Measurements from ENCODE around the gene SNX17.
A peak's percentile ranks its signal among the peaks of the same experiment; 100 is the strongest.
"Not testable (repeated sequence)": the region's sequence is repeated elsewhere in the genome, so short reads cannot be mapped to it uniquely, and the experiment has no call there.

SNX17 gene, protein sequence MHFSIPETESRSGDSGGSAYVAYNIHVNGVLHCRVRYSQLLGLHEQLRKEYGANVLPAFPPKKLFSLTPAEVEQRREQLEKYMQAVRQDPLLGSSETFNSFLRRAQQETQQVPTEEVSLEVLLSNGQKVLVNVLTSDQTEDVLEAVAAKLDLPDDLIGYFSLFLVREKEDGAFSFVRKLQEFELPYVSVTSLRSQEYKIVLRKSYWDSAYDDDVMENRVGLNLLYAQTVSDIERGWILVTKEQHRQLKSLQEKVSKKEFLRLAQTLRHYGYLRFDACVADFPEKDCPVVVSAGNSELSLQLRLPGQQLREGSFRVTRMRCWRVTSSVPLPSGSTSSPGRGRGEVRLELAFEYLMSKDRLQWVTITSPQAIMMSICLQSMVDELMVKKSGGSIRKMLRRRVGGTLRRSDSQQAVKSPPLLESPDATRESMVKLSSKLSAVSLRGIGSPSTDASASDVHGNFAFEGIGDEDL

DNA sequence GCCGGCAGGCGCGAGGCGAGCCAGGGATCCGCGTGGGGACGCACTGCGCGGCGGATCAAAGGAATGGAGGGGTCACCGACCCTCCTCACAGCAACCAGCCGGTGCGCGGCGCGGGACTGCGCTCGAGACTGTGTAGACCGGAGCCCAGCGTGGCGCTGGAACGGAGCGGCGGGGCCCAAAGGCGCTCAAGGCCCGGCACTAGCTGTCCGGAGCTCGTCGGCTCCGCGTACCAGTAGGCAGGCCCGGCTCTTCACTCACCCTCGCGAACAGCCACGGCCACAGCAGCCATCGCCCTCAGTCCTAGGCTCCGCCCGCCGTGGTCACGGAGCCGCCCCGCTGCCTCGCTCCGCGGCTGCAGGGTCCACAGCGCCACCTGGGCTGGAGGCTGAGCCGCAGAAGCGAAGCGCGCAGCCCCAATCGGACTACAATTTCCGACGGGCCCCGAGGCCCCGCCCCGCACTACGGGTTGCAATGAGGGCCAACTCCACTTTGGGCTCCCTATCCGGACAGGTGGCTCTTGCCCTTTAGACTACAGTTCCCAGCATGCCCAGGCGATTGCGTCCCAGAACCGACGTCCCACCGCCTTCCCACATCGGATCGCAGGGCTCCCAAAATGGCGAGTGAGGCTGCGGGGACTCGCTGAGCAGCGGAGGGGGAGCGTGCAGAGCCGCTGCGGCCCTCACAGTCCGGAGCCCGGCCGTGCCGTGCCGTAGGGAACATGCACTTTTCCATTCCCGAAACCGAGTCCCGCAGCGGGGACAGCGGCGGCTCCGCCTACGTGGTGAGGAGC, at the start of gene SNX17, which contains the start of gene EIF2B4:
Gene SNX17 (plus strand): TSS at position 591 of the 790 bp plus-strand sequence. CDS start 128 bp downstream, at position 719.
Gene EIF2B4 (minus strand): TSS at position 313 of the 790 bp plus-strand sequence. CDS start 24 bp downstream, at position 289.
- peak; percentile 100 for DNase-seq

- DNase-seq, result no peak
Measured at GRCh38 chr2:27320958-27321543, 49.4 kb upstream of the SNX17 start.

GRCh38 chr2:27322301-27322765, 48.1 kb upstream of the SNX17 start:
- peak; percentile 14 for DNase-seq

DNA sequence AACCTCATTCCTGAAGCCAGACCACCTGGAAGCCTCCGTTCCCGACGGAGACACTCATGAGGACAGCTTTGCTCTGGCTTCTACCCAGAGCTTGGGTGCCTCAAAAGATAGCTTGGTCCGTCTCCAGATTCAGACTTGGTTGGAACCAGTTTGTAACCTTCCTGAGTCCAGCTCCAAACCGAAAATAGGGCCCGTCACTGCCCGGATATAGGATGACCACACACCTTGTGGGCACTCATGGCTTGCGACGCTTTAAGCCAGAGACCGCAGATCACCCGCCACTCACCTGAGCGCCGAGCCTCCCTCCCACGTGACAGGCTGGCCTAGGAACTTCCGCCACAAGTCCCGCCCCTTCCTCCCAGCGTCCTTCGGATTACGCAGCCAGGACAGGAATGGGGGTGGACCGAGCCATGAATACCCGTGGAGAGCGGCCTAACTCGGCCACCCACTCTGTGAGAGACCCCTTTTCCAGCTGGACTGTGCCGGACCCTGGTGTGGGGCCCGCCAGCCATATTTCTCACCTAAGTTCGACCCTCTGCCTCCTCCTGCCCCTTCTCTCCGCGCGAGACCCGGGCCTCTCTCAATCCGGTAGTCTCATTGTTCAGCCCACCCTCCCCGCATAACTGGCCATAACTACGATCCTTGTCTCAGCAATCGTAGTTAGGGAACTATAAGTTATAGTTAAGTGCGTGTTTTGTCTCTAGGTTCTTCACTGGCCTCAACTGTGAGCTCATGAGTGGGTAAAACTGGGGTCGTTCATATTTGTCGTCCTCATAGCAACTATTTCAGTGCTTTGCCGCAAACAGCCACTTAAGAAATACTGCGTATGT, 47.4 kb upstream of the SNX17 start, which contains the start of gene MPV17:
Gene MPV17 (minus strand): TSS at position 332 of the 830 bp plus-strand sequence. CDS start 580 bp downstream, outside the sequence.
- peak; percentile 89 for DNase-seq

- DNase-seq, result no peak
Measured at GRCh38 chr2:27323596-27324285, 46.7 kb upstream of the SNX17 start.

GRCh38 chr2:27324720-27325119, 45.7 kb upstream of the SNX17 start:
- no peak for DNase-seq

- no peak for DNase-seq
Measured at GRCh38 chr2:27335311-27335710, 35.1 kb upstream of the SNX17 start.

DNA sequence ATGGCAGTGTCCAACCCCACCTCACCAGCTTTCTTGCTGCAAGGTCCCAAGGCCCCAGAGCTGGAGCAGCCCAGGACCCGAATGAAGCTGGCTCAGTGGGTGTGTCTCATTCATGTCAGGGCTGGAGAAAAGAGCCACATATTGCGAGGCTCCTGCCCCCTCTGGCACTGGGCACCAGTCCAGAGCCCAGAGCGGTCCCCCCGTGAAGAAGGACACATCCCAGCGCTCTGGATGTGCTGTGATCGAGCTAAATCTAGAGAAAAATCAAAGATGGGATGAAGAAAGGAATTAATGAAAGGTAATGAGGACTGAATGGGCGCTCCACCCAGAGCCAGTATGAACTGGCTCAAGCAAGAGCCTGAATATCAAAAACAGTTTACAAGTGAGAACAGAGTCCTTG, 34.2 kb upstream of the SNX17 start:
- DNase-seq, result no peak

GRCh38 chr2:27347641-27348040, 22.8 kb upstream of the SNX17 start:
- no peak for DNase-seq

DNA sequence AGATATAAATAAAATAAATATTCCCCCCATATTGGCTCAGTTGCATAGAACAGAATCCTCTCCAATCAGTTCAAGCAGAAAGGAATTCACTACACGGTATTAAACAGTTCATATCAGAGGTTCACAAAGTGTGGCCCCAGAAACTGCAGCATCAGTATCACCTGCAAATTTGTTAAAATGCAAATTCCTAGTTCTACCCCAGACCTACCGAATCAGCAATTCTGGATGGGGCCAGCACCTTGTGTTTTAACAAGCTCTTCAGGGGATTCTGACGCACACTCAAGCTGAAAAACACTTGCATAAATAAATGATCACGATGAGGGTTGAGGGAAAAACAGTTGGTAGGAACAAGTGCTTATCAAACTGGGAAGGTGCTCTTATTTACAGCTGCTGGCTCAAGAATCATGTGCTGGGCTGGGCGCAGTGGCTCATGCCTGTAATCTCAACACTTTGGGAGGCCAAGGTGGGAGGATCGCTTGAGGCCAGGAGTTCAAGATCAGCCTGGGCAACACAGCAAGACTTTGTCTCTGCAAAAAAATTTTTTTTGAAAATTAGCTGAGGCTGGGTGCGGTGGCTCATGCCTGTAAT, 20.2 kb upstream of the SNX17 start:
- DNase-seq, result no peak

- DNase-seq, result peak; percentile 31
Measured at GRCh38 chr2:27351802-27352598, 18.4 kb upstream of the SNX17 start.

GRCh38 chr2:27353386-27353761, 17.0 kb upstream of the SNX17 start:
- not testable (repeated sequence) for DNase-seq

- DNase-seq, result no peak
Measured at GRCh38 chr2:27353762-27354596, 16.4 kb upstream of the SNX17 start.

DNA sequence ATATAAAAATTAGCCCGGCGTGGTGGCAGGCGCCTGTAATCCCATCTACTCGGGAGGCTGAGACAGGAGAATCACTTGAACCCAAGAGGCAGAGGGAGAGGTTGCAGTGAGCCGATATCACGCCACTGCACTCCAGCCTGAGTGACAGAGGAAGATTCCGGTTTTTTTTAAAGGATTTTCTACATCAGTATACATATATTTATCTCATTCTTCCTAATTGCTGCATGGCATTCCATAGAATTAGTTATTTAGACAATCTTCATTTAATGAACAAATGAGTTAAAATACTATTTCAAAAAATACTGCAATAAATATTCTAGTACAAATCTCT, 15.9 kb upstream of the SNX17 start:
- no peak for DNase-seq

DNA sequence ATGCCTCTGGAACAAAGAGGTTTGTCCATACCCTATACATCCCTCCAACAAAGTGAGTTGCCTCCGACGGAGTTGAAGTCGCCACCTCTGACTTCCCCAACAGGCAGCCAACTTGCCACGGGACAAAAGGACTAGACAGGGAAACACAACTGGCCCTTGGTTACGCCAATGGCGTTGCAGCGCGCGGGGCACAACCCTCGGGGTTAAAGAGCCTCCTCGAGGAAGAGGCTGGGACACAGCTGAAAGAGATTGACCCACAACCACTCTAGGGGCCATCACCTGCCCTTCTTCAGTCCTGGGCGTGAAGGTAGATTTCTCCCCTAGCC, 14.4 kb upstream of the SNX17 start:
- no peak for DNase-seq

DNA sequence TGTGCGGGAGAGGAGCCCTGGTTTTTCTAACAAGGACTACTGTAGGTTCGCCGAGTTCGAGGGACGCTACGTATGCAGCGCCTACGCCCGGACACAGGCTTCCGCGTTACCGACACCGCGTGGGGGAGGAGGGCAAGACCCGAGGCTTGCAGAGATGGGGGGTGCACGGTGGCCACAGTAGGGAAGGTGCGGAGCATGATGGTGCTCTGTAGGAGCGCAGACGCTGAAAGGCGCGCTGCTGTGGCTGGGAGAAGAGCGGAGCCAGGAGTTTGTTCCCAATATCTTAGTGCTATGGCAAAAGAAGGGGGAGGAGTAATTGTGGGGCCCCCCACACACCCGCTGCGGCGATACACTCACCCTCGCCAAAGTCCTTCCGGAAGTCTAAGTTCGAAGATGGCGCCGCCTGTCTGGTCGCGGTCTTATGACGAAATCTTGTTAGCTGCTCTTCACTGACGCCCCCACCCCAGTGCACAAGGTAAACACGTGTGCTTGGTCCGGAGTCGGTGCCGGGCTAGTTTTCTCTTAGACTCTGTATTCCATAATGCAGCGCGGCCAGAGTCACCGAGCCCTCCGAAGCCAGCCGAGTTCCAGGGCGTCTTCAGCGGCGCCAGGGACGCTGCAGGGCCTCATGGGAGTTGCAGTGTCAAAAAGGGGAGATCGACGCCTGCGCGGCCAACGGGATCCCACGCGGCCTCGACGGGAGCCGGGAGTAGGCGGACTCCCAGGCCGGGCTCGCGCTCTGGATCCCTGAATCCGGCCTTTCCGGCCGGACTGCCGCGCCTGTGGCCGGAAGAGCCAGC, 13.8 kb upstream of the SNX17 start, which contains the start of gene GTF3C2:
Gene GTF3C2 (minus strand): TSS at position 383 of the 800 bp plus-strand sequence. CDS start 13,210 bp downstream, outside the sequence.
- DNase-seq, result peak; percentile 95

DNA sequence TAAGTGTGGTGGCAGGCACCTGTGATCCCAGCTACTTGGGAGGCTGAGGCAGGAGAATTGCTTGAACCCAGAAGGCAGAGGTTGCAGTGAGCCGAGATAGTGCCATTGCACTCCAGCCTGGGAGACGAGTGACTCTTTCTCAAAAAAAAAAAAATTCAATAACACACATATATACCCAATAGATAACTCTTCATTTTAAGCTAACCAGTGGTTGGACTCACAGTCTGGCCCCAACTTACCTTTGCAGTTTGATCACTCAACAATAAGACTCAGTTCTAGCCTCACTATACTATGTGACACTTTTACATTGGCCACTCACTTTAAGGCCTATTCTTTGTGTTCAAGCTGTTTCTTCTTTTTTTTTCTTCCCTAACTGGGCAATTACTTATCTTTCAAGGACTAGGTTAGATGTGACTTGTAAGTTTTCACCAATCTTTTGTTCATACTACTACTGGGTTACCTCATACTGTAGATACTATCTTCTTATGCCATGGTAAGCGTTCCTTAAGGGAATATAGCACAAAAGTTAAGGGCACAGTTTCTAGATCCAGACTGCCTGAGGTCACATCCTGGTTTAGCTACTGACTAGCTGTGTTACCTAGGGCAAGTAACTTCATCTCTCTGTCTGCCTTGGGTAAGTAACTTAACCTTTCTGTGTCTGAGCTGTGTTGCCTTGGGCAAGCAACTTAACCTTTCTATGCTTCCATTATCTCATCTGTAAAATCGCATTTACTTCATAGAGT, 7.6 kb upstream of the SNX17 start:
- no peak for DNase-seq

- no peak for DNase-seq
Measured at GRCh38 chr2:27363933-27364332, 6.5 kb upstream of the SNX17 start.

Data from CD4-positive, alpha-beta T cell treated with Interleukin-17A for 1 hour (primary cell).